Astrocyte of the spinal cord (primary cell): ENCODE data around the gene ASPHD1.
"Not testable (repeated sequence)": the region's sequence is repeated elsewhere in the genome, so short reads cannot be mapped to it uniquely, and the experiment has no call there.

Experiments used
- DNase-seq: peaks from one replicate; pipeline ENCODE4 v3.0.0; 2011; ENCODE audit warnings: low read depth, low spot score
- H3K4me3 ChIP-seq: 2 replicates; pipeline ENCODE4 v1.5.1; 2011; ENCODE audit warnings: low read depth, mild to moderate bottlenecking, low read length, moderate library complexity
- in situ Hi-C: cut with HindIII; loops from 2 replicates; pipeline ENCODE4 v1.10.0; 2017; ENCODE audit warnings: low sequenced_read_pairs
- TF ChIP-seq, protein P1 (sequence below): IDR thresholded peaks from 2 replicates; pipeline ENCODE4 v1.5.1; 2012; ENCODE audit warnings: low read depth, mild to moderate bottlenecking, low read length, inconsistent platforms

The ASPHD1 gene

DNA sequence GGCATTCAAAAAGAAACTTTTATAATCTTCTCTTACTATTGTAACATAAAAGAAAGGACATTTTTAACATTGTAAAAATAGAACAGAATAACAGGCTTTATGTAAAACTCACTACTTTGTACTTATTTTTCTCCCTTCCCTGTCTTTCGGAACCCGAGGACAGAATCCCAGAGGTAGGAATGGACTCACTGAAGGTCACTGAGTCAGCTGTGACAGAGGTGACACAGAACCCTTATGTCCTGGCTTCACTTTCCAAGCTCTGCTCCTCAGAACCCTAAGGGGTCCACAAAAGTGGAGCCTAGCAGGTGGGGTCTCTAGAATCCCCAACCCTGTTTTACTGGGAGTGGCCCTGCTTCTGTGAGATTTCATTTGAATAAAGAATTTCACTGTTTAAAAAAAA, 22.0 kb downstream of the ASPHD1 start:
- no peak for DNase-seq
- no peak overlapping the region for H3K4me3 ChIP-seq
- in situ Hi-C loops: no loop called here
- TF ChIP-seq, protein P1, sequence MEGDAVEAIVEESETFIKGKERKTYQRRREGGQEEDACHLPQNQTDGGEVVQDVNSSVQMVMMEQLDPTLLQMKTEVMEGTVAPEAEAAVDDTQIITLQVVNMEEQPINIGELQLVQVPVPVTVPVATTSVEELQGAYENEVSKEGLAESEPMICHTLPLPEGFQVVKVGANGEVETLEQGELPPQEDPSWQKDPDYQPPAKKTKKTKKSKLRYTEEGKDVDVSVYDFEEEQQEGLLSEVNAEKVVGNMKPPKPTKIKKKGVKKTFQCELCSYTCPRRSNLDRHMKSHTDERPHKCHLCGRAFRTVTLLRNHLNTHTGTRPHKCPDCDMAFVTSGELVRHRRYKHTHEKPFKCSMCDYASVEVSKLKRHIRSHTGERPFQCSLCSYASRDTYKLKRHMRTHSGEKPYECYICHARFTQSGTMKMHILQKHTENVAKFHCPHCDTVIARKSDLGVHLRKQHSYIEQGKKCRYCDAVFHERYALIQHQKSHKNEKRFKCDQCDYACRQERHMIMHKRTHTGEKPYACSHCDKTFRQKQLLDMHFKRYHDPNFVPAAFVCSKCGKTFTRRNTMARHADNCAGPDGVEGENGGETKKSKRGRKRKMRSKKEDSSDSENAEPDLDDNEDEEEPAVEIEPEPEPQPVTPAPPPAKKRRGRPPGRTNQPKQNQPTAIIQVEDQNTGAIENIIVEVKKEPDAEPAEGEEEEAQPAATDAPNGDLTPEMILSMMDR: no peak

GRCh38 chr16:29922986-29923501, 22.8 kb downstream of the ASPHD1 start:
- TF ChIP-seq, protein P1: no peak
- in situ Hi-C loops: no loop called here
- no peak overlapping the region for H3K4me3 ChIP-seq
- no peak for DNase-seq

DNA sequence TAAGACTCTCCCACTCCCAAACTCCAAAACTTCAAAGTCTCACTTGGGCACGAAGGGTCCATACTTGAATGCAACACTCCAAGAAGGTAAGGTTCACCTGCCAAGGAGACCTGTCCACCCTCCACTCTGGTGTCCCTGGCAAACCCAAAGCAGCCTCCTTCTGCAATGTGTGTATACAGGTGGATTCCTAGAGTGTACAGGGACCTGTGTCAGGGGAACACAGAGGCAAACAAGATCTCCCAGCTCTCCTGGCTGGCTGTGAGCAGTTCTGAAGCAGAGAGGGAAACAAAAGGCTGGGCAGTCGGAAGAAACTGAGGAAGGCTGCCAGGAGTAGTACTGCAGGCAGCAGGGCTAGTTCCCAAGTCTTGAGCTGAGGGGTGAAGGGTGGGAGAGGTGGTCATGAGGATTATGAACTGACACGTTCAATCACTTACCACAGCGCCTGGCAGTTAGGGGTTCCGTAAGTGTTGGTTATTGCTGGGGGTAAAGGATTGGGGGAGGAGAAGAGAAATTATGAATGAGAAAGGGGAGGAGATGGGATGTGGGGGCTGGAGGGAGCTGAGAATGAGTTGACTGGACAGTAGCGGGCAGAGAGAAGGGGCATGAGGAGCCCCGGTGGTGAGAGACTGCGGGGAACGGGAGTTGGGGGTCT, 24.9 kb downstream of the ASPHD1 start:
- H3K4me3 ChIP-seq: peak overlapping the region; percentile 80
- TF ChIP-seq, protein P1: no peak
- no peak for DNase-seq
- in situ Hi-C loops: no loop called here

GRCh38 chr16:29925781-29926710, 25.8 kb downstream of the ASPHD1 start, which contains the start of gene KCTD13:
TSS of gene KCTD13 (minus strand) at chr16:29926226. CDS start at chr16:29926033, 193 bp downstream.
- H3K4me3 ChIP-seq: peak within 1 kb of the TSS; percentile 80
- TF ChIP-seq, protein P1: no peak
- in situ Hi-C loops: no loop called here
- peak; percentile 81 for DNase-seq

- peak overlapping the region; percentile 80 for H3K4me3 ChIP-seq
- in situ Hi-C loops: no loop called here
- peak; percentile 31 for DNase-seq
- TF ChIP-seq, protein P1: no peak
Measured at GRCh38 chr16:29926711-29927052, 26.4 kb downstream of the ASPHD1 start.

- in situ Hi-C loops: no loop called here
- TF ChIP-seq, protein P1: no peak
- H3K4me3 ChIP-seq: peak overlapping the region; percentile 80
- no peak for DNase-seq
Measured at GRCh38 chr16:29927070-29927905, 27.0 kb downstream of the ASPHD1 start.

- H3K4me3 ChIP-seq, DNase-seq, in situ Hi-C loops: not testable (repeated sequence)
Measured at GRCh38 chr16:29931750-29932149, 31.5 kb downstream of the ASPHD1 start.
